Measurements from ENCODE around the gene RASAL3.

DNA sequence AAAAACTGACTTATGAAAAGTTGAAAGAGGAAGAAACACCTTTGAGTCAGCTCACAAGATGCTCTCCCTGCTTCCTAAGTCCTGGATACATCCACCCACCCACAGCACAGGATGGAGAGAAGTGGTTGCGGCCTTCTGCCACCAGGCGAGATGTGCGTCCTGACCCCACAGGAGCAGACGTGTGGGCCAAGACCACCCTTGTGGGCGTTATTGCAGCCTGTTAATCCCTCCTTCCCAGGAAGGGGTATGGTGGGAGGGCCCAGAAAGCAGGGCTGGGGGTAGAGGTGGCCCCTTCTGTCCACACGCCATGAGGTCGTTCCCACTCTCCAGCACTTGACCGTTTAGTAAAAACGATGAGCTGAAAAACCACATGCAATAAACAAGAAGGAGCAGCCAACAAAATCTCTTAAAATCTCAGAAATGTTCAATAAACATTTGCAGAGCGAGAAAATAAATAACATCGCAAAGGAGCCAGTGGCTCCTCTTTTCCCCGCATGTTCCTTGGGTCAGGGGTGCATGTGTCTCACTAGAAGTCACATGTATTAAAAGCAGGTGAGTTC lies 43.1 kb downstream of the RASAL3 start:
- TF ChIP-seq, protein P1, sequence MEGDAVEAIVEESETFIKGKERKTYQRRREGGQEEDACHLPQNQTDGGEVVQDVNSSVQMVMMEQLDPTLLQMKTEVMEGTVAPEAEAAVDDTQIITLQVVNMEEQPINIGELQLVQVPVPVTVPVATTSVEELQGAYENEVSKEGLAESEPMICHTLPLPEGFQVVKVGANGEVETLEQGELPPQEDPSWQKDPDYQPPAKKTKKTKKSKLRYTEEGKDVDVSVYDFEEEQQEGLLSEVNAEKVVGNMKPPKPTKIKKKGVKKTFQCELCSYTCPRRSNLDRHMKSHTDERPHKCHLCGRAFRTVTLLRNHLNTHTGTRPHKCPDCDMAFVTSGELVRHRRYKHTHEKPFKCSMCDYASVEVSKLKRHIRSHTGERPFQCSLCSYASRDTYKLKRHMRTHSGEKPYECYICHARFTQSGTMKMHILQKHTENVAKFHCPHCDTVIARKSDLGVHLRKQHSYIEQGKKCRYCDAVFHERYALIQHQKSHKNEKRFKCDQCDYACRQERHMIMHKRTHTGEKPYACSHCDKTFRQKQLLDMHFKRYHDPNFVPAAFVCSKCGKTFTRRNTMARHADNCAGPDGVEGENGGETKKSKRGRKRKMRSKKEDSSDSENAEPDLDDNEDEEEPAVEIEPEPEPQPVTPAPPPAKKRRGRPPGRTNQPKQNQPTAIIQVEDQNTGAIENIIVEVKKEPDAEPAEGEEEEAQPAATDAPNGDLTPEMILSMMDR (IDR thresholded peaks at IDR 0.05; ENCODE audit: borderline replicate concordance, extremely low read depth, low read length, poor library complexity, severe bottlenecking), result no peak
- no peak for TF ChIP-seq EZH2 (IDR thresholded peaks at IDR 0.05; ENCODE audit: borderline replicate concordance, low read depth, low read length, severe bottlenecking)

Measured in DND-41 (cell line).